HG02610 (cell line): ENCODE data around the gene EMX1.
"Not testable (repeated sequence)": the region's sequence is repeated elsewhere in the genome, so short reads cannot be mapped to it uniquely, and the experiment has no call there.

Source experiments
- ATAC-seq: cut with Tn5 transposase; IDR thresholded peaks from one replicate; pipeline ENCODE4 v1.9.1; 2021; ENCODE audit warnings: mild to moderate bottlenecking, moderate library complexity; ENCODE audit not compliant: unreplicated experiment

The EMX1 gene

DNA sequence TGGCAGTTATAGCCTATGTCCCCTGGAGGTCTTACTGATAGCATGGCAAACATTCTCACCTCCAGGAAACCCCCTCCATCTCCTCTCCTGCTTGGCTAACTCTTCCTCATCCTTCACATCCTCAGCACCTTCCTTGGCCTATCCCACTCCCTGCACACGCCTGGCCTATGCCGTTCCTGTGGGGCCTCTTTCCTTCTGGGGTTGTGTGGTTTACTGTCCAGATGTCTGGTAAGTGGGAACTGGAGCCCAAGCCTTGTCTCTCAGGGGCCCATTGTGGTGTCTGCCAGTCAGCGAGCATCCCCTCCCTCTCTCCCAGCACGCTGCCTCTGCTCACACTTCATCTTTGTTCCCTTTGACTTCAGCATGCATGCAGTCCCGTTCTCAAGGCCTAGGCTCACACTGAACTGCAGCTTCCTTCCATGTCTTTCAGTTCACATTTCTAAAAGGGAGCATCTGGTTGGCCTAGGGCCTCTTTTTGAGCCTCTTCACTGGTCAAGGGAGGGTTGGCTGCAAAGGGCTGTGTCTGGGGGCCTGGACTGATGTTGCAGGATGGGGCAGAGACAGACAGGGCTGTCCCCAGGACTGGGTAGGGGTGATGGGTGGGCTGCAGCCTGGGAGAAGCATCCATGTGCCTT is 17.0 kb upstream of the EMX1 start:
- no peak for ATAC-seq

DNA sequence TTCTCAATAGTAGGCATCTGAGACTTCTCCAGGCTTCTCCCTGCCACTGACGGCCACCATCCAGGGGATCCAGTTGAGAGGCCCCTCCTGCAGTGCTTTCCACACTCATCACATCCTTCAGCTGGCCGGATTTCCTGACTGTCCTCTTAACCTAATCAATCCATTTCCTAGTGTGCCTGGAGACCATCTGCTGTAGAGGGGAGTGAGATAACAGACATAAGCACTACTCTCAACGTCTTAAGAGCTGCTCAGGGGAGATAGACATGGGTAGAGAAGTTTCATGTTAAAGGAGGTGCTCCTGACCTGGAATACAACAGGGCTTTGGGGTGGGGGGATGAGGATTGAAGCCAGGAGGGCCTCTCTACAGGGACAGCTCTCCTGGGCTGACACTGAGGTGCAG is 15.9 kb upstream of the EMX1 start:
- ATAC-seq = no peak

DNA sequence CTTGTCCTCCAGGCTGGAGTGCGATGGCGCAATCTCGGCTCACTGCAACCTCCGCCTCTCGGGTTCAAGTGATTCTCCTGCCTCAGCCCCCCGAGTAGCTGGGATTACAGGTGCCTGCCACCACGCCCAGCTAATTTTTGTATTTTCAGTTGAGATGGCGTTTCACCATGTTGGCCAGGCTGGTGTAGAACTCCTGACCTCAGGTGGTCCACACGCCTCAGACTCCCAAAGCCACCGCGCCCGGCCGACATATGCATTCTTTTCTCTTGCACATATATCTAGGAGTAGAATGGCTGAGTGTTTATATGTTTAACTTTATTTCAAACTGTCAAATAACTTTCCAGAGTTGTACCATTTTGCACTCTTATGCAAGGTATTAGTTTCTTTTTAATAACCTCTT is 9.9 kb upstream of the EMX1 start:
- not testable (repeated sequence) for ATAC-seq

DNA sequence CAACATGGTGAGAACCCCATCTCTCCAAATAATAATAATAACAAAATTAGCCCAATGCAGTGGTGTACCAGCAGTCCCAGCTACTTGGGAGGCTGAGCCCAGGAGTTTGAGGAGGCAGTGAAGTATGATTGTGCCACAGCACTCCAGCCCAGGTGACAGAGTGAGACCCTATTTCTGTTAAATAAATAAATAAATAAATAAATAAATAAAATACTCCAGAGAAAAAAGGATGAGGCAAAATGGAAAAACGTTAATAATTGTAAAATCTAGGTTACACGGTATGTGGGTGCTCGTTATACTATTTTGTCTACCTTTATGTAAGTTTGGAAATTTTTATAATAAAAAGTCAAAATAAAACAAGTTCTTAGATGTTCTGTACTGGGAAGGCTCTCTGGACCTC is 8.6 kb upstream of the EMX1 start:
- no peak for ATAC-seq

DNA sequence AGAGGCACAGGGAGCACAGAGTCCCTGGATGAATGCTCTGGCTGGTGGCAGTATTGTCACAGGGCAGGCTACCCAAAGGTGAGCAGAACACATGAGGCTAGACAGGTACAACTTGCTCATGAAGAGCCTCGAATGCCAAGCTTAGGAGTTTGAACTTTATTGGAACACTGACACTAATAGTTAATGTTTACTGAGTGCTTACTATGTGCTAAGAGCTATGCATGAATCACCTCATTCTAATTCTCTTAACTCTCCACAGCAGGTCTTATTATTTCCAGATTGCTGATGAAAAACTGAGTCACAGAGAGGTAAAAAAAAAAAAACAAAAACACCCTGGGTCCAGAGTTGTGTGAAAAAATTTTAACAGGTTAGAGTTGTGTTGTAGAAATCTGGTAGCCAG is 6.1 kb upstream of the EMX1 start:
- ATAC-seq = no peak

DNA sequence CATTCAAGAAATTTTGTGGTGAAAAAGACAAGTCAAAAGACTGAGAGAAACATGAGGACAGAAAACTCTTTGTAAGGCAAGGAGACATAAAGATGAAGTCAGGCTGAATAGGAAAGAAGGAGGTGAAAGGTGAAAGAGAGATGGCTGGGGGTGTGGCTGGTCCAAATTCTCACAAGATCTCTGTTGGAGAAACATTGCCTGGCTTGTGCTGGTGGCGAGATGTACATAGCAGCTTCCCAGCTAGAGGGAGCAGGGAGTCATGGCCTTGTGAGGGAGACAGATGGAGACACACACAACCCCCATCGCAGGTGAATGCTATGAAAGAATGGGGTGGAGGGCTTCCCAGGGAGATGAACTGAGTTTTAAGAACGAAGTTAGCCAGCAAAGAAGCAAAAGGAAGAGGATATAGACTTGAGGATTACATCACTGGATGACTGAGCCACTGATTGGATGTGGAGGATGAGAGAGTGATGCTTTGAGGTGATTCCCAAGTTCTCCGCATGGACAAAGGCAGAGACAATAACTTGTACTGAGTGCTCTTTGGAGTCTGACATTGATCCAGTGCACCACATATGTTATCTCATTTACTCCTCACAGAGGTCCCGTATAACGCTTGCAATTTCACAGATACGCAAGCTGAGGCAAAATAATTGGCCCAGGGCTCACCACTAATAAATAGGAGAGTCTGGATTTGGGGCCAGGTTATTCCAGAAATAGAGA is 3.7 kb upstream of the EMX1 start:
- ATAC-seq = no peak

DNA sequence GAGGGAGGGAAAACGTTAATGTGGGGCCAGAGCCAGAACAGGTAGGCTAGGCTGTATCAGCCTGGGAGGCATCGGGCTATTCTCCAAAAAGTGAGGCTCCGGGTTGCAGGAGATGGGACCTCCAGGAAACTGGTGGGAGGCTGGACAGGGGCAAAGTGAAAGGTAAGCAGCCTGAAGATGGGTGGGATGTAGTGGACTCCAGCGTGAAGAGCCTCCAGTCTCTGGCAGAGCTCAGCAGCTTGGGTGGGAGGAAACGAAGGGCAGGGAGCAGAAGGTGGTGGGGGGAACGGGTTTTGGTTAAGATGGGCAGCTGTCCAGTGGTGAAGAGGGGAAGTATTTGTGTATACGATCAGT is 3.1 kb upstream of the EMX1 start:
- no peak for ATAC-seq

DNA sequence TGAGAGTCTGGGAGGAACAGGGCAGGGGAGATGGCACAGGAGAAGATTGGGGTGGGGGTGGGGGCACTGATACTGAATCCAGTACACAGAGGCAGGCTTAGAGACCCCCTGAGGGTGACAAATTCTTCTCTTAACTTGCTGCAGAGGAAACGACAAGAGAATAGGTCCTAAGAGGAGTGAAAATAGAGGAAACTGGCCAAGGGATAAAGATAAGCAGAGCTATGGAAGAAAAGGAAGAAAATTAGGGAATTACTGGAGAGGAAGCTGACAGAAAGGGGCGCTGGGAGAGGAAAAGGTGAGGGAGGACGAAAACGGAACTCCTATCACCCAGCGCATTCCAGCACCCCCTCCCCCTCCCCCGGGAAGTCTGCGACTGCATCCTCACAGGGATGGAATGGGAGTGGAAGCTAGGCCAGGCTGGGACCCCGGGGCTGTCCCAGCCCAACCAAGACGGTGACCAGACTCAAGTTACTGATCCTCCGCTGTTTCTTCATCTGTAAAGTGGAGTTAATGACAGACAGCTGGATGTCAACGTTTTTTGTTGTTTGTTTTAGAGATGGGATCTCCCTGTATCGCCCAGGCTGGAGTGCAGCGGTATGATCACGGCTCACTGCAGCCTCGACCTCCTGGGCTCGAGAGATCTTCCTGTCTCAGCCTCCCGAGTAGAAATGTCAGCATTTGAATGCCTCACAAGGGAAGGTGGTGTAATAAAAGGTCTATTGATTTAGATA is 2.6 kb upstream of the EMX1 start:
- no peak for ATAC-seq

DNA sequence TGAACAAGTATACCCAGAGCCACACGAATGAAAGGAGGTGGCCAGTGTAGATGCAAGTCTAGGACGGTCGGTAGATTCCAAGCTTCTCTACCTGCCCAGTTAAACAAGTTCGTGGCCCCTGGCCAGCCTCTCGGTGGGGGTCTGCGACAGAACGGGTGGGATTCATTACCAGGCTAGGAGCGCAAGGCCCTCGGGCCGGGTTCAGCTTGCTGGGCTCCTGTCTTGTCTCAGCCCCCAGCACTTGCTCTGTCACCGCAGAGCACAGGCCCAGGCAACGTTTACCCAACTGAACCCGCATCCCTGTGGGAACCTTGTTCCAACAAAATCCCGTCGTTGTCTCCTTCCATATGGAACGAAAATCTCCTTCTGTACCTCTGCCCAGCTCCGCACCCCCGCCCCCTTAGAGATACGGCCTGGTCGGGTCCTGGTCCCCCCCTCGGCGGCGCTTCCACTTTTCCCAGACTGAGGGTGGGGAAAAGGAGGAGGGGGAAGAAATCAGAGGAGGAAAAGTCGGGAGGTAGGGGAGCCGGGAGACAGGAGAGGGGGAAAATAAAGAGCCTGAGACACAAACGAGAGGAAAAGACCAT is 1.9 kb upstream of the EMX1 start:
- no peak for ATAC-seq

DNA sequence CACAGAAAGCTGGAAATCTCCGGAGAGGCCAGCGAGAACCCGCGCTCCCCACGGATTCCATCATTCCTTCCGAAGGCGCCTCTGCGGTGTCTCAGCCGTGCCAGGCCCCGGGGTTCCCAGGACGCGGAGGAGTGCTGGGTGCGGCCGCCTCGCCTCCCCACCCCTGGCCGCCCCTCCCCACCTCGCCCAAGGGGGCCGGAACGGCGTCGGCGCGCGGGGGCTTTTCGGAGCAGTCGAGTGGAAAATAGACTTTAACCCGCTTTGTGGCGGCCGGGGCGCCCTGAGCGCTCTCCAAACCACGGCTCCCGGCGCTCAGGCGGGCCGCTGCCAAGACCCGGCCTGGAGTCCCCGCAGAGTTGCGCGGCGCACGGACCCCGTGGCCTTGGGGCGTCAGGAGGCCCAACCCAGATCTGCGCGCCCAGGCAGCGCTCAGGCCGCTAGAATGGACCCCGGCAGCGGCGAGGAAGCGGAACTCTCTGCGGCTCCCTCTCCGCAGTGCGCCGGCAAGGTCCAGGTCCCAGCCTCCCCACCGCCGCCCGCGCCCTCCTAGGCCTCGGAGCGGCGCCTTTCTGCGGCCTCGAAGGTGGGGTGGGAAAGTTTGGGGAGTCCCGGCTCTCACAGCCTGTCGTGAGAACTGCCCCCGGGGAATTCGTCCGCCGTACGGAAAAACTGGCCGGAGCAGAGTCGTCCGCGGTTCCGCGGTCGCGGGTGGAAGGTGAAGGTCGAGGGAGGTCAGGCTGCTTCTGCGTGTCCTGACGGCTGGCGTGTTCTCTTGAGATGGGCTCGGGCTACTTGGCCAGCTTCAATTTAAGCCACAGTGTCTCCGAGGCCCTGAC is 1.2 kb upstream of the EMX1 start:
- ATAC-seq = peak; percentile 58

DNA sequence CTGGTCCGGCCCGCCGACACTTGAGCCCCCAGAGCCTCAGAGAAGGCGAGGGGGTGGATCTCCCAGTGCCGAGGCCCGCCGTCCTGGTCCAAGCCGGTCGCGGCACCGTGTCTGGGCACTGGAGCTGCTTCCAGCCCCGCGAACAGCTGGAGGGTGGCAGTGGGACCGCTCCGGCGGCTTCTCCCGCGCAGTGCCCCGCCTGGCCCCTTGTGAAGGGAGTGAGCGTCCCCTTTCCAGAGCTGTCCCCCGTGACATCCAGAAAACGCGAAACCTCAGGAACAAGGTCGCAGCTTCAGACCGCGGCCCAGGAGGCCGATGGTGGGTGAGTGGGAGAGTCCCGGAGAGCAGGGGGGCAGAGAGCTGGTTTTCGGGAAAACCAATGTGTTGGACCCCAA is 579 bp upstream of the EMX1 start:
- ATAC-seq = peak; percentile 2

DNA sequence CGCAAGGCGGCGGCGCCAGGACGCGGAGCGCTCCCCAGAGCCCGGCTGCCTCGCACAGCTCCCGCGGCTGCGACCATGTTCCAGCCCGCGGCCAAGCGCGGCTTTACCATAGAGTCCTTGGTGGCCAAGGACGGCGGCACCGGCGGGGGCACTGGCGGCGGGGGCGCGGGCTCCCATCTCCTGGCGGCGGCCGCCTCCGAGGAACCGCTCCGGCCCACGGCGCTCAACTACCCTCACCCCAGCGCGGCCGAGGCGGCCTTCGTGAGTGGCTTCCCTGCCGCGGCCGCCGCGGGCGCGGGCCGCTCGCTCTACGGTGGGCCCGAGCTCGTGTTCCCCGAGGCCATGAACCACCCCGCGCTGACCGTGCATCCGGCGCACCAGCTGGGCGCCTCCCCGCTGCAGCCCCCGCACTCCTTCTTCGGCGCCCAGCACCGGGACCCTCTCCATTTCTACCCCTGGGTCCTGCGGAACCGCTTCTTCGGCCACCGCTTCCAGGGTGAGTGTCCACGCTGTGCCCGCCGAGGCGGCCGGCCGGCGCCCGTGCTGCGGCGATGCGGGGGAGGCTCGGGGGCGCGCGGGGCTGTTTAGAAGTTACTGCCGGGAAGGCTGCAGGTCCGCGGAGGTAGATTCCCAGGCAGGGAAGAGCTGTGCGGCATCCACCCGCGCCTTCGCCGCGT is 696 bp downstream of the EMX1 start:
- no peak for ATAC-seq

DNA sequence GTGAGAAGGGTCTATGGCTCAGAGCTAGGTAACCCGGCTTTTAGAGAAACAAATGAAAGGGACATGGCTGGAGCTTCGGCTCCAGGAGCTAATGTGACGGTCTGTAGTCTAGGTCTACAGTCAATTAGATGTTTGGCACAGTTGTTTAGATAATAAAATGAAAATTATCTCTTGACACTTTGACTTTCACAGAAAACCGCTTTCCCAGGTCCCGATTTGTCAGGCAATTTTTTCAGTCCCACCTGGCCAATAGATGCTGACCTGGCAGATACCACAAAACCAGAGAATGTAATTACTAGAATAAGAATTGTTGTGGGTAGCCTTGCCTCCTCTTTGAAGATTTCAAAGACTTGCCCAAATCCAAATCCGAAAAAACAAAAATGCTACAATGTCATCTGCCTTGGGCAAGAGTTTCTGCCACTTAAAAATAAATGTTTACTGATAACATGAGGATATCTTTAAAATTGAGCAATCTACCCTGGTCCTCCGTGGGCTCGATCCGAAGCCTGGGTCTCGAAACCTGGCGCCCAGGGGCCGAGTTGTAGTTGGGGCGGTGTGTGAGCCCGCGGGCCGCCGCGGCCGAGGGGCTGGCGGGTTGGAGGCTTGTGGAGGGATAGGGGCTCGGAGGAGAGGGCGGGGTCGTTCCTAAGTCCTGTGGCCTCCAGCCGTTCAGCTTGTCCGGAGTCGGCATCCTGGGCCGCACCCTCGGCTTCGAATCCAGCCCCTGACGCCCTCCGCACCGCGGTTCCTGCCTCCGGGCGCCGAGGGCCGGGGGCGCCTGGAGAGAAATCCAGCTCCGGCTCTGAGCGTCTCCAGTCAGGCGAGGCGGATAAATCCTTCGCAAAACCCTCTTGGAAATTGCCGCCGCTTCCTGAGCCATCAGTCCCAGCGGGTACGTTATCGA is 2.3 kb downstream of the EMX1 start:
- no peak for ATAC-seq

DNA sequence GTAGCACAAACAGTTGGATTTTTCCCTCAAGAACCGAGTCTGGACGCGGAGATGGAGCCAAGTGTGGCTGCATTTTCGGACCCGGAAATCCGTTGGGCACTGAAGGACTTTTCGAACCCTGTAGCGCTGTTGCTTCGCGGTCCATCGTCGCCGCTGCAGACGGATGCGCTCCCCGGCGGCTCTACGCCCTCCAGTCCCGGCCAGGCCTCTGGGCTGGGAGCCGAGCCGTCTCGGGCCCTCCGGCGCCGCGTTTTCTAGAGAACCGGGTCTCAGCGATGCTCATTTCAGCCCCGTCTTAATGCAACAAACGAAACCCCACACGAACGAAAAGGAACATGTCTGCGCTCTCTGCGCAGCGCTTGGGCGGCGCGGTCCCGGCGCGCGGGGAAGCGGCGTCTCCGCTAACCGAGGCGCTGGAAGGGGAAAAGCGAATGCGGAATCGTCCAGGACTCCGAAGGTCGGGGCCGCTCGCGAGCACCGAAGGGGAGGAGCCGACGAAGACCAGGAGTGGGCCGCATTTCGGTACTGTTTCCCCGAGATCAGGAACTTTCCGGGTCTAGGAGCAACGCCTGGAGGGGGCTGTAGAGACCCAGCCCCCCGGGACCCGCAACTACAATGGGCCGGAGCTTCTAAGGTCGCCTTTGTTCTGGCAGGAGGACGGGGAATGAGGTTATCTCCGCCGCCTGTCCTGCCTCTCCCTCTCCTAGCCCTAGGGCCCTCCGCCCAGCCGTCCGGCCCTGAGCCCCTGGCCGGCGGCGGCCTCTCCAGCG is 3.2 kb downstream of the EMX1 start:
- no peak for ATAC-seq

DNA sequence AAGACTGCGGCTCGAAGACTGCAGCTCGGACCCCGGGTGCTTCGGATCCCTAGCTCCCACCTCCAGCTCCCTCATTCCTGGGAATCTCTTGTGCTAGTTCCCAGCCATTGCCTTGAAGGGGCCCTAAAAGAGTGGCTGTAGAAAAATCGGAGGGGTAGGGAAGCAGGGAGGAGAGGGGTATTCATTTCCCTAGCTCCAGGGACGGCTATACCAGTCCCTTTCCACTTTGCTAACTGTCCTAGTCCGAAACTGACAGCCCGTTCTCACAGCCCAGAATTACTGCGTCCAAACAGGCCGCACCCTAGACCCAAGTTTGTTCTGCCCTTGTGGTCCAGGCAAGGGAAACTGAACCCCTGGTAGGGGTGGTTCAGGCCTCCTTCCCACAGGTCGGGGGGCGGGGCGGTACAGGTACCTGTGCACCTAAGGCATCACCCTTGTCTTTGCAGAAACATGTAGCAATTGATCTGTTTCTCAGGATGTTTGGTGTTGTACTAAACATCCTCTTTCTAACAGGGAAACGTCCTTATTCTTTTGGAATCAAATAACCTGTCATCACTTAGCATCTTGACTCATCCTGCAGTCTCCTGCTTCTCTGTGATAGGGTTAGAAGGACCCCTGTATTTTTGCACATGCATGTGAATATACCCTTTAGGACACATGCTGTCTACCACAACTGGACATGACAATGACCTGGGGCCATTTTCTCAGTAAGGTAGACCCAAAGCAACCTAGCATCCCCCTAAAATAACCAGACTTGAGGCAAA is 4.0 kb downstream of the EMX1 start:
- no peak for ATAC-seq

DNA sequence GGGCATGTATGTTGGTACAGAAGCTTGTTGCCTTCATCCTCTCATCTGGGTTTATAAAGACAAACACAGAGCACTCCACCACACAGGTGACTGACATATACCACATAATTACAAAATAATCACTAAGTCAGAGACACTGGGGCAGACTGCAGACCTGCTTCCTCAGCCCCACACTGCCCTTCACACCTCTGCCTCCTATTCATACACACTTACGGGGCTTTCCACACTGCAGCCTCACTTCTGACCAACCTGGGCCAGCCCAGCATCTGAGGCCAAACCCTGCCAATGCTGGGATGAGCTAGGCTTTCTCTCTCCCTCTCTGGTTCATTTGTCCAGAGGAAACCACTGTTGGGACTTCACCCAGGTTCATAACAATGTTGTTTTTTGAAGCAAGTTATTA is 4.5 kb downstream of the EMX1 start:
- no peak for ATAC-seq

DNA sequence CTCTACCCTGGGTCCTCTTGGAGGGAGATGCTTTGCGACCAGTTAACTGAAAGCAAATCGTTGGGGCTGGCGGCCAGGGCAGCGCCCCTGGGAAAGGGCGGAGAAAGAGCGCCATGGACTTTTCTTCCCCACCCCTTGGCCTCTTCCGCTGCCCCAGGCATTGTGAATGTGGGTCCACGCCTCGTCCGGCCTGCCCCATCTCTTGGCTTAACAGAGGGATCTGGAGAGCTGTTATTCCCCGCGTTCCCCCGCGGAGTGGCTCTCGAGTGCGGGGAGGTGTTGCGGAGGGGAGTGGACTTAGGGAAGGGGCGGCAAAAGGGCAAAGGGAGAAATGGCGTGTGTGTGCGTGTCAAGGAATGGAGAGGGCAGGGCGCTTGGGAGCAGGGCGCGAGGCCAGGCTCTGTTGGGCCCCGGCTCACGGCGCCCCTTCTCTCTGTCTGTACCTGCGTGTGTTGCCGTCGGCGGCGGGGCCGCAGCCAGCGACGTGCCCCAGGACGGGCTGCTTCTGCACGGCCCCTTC is 6.6 kb downstream of the EMX1 start:
- no peak for ATAC-seq
